Stimulated activated CD4-positive, alpha-beta T cell treated with anti-CD3 and anti-CD28 coated beads, Interleukin-2, amount 100 ng/mL, for 4 hours (primary cell): ENCODE results near the gene SLC9A3.

Experiments used
- DNase-seq: peaks from one replicate; pipeline ENCODE4 v3.0.0-alpha.2; 2020; ENCODE audit warnings: low read depth

The SLC9A3 gene

DNA sequence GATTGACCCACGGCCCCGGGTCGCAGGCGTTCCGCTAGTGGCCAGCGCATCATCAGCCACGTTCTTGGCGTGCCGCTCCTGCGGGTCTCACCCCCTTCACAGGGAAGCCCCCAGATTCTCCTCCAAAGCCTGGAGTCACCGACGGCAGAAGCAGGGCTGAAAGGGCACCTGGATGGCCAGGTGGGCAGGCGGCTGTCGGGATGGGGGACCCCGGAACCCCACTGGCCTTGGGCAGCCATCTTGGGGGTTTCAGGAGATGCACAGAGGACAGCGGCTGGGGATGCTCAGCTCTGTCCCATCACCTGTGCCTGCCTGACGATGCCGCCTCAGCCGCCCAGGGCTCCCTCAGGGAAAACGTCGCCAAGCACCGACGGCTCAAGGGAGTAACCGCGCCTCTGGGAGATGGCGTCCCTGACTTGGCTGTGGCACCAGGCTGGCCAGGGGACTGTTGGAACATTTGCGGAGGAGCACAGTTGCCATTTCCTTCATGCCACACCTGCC lies 14.1 kb upstream of the SLC9A3 start:
- no peak for DNase-seq

DNA sequence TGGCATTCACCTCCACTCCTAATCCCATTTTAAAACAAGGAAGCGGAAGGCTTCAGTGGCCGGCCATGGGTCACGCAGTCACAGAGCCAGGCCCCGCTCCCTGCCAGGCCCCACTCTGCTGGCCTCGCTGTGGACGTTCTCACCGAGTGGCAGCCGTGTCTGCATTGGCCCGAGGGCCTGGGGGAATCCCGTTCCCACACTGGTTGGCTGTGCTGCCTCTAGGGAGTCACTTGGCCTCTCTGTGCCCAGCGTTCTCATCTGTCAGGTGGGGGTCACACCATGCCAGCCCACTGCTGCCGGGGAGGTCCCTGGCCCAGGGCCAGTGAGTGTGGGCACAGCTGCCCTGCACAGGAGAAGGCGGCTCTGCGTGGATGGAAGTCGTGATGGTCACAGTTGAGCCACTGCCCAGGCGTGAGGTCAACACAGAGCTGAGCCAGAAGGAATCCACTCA lies 13.4 kb upstream of the SLC9A3 start:
- DNase-seq = no peak

DNA sequence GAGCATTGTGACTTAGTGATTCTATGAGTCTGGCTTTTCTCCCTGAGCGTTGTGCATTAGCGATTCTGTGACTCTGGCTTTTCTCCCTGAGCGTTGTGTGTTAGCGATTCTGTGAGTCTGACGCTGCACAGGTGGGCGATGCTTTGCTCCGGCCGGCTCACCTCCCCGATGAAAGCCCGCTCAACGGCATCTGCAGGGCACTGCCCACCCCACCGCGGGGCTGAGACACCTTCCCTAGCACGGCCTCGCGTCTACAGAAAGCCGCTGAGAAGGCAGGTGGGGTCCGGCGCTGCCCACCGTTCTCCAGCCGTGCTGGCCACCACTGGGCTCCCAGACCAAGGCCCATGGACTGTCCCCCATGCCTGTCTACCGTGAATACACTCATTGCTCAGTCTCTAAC lies 12.8 kb upstream of the SLC9A3 start:
- DNase-seq = no peak

GRCh38 chr5:535846-536698 lies 11.8 kb upstream of the SLC9A3 start:
- DNase-seq = no peak

DNA sequence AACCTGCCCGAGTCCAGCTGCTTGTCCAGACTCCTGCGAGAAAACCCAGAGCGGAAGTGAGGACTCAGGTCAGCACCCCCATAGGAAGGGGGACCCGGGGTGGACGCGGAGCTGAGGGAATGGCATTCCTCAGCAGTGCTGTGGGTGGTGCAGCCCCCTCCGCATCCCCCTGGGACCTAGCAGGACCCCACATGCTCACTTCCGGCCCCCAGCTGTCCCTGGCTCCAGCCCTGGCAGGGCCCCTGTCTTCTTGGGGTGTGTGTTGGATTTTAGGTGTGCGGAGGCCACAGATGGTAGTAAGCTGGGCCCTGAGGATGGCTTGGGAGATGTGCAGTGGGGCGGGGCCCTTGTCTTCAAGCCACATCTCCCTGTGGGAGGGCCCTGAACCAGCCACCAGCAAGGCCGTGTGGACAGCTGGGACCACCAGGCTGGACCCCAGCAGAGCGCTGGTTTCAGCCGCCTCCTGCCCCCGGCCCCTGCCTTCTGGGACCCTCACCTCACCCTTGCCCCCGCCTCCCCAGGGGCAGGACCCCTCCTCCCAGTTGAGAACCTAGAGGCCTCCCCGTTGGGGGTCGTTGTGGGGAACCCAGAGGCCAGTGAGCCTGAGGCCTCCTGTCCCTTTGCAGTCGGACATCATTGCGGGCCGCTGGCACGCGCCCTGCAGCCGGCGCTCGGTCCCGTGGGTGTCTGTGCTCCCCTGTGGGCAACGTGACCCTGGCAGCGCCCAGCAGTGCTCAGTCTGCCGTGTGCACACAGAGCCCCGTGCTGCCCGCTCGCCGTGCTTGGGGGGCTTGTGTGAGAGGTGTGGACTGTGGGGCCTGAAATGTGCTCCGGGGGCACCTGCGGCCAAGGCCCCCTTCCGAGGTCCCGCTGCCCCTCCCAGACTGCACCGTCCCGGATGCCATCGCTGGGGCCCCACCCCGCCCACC lies 10.8 kb upstream of the SLC9A3 start:
- no peak for DNase-seq

GRCh38 chr5:533955-534742 lies 9.9 kb upstream of the SLC9A3 start:
- no peak for DNase-seq

DNA sequence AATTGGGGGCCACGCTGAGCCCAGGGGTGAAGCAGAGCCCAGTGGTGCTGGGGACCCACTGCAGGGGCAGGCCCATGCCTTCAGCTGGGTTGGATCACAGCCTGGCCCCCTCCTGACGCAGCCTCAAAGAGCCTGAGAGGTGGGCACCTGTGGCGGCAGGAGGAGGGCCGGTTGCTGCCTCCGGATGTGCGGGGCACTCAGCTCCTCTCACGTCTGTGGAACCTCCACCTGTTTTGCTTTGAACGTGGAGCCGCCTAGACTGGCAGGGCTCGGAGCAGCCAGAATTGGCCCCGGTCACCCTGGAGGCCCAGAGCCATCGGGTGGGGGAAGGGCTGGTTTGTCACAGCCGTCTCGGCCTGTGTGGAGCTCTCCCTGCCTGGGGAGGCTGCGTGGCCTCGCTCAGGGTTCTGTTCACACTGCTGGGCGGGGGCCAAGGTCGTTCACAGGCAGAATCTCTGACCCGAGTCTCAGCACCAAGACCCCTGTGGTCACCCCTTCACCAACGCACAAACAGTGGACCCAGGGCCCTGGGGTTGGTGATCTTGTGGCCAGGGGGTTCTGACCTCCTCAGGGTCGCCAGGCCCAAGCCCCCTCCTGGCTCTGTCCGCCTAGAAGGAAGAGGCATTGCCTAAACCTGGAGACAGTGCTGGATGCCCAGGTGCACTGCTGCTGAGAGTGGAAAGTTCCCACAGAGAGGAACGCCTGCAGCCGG lies 9.2 kb upstream of the SLC9A3 start:
- DNase-seq = no peak

DNA sequence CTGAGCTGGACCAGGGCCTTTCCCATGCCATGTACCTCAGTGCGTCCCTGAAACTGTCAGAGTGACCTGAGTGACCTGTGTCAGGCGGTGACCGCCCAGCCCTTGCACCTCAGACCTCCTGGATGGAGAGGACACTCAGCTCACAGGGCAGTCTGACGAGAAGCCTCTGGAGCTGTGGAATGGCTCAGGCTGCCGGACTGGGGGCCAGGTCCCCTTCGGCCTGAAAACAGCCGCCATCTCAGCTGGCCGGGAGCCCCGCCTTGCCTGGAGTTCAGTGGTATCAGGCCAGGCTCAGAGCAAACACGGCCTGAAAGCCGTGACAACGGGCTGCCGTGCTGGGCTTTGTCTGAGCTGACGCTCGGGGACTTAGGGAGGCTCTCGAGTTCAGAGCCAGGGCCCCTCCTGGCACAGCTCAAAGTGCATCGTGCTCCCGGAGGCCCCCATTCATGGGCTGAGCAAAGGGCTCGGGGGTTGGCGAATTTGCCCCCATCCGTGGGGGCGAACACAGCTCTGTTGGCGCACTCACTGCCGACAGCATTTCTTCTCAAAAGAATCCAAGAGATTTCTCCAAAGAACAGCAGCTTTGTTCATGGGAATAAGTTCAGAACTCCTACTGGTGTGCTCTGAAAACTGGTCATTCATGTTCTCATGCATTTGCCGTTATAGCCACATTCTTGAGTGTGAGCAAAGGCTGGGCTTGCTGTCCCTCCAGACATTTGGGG lies 8.4 kb upstream of the SLC9A3 start:
- DNase-seq = no peak

DNA sequence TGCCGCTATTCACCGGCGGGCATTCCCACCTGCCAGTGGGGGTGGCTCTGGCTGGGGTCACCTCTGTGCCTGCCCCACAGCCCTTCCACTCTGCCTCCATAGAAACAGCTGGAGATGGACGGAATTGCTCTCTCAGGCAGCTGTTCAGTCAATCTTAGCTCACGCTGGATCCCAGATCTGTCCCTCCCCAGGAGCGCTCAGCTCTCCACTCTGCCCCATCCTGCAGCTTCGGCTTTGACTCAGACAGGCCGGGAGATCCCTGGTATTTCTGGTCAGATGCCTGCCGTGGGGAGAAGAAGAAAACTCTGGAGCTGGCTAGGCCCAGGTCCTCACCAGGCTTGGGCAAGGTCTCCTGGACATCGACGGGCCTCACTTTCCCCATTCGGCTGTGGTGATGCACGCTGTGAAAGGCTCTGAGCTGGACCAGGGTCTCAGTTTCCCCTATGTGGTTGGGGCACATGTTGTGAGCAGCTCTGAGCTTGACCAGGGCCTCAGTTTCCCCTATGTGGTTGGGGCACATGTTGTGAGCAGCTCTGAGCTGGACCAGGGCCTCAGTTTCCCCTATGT lies 7.6 kb upstream of the SLC9A3 start:
- no peak for DNase-seq

DNA sequence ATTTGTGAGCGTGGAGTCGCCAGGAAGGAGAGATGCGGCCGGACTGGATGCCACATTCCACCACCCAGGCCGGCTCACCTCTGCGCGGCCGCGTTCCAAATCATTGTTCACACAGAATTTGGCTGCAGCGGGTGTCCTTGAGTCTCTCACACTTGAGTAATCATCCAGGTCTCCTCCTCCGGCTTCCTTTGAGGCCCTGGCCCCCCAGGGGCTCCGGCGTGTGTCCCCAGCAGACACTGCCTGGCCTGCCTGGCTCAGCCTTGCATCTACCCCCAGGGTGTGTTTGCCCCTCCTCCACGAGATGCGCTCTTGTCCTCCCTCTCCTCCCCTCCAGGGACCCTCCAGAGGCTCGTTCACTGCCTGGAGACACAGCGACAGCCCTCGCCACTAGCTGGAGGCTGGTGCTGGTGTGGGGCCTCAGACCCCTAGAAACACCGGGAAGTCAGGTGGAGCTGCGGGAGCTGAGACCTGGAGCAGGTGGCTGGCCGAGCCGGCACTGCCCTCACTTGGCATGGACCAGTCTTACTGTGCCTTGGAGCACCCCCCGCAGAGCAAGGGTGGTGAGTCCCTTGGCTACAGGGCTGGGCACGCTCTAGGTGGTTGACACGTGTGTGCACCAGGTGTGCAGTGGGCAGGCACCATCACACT lies 7.0 kb upstream of the SLC9A3 start:
- no peak for DNase-seq

DNA sequence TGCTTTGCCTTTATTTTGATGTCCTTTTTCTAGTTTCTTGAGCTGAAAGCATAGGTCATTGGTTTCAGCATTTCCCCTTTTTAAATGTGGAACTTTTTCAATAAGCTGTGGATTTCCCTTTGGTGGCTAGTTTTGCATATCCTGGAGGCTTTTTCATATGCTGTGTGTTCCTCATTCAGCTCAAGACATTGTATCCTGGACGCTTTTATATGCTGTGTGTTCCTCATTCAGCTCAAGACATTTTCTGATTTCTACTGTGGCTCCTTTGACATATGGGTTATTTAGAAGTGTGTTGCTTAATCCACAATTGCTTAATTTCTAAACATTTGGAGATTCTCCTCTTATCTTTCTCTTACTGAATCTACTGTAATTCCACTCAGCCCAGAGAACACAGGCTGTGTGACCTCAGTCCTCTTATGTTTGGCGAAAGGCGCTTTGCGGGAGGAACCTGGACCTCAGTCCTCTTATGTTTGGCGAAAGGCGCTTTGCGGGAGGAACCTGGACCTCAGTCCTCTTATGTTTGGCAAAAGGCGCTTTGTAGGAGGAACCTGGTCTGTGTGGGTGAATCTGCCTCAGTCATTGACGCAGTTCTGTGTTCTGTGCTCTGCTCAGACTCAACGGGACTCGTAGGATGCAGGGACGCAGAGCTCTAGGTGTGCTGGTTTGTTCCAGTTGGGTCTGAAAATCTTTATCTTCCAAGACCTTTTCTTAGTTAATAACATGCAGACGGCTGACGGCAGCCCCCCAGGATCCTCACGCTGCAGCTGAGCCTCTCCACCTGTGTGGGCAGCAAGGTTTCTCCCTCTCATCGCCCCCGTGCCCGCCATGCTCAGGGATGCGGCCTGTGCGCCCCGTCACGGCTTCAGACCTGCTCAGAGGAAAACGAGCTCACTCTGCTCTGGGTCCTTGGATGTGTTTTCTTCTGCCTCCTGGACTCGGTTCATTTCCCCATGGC lies 6.0 kb upstream of the SLC9A3 start:
- DNase-seq = no peak

DNA sequence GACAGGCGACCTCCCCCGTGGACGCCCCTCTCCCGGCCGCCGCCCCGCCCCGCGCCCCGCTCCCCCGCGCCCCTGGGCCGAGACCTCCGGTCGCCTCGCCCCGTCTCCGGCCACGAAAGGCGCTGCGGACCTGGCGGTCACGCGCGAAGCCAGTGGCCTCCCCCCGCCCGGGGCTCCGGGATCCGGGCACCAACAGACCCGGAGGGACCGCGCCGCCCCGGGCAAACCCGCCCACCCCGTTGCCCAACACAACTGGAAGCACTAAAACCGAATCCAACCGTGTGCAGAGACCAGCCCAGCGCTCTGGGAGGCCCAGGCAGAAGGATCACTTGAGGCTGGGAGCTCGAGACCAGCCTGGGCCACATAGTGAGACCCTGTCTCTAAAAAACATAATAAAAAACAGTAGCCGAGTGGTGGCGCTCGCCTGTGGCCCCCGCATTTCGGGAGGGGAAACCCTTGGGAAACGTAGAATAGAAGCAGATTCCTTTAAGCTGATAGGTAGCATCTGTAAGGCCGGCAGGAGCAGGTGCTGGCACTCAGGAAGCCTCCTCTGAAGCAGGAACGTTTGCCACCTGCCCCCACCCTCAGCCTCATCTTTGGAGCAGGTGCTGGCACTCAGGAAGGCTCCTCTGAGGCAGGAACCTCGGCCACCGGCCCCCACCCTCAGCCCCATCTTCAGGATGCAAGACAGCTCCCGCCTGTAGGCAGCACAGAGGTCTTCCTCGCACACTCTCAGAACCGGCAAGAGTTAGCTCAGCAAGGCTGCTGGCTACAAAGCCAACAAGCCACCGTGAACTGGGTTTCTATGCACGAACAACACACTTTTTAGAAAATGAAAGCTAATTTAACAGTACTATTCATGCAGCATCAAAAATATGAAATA lies 4.6 kb upstream of the SLC9A3 start:
- DNase-seq = no peak

- no peak for DNase-seq
Measured at GRCh38 chr5:527646-528628, 3.7 kb upstream of the SLC9A3 start.

DNA sequence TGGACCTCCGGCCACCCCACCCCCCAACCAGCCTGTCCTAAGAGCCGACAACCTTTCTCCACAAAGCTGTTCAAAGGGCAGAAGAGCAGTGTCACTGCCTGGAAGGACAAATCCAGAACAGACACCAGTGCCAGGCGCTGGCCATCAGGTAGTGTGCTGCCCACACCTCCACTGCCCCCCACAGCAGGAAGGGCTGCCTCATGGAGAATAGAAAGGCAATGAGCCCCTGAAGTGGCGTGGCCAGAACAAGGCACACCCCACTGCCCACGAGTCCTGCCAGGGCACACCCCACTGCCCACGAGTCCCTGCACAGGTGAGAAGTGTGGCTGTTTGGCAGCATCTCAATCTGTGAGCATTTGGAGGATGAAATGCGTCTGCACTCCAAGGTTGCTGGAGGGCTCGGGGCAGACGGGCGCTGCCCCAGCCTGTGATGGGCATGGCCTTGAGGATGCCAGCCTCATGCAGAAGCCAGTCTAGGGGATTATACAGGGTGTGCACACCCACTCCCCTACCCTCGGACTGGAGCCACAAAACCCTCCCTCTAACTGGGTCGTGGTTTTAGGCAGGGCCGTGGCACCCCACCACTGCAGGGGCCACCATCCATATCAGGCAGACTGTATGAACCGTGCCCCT lies 2.3 kb upstream of the SLC9A3 start:
- no peak for DNase-seq

GRCh38 chr5:525916-526315 lies 1.7 kb upstream of the SLC9A3 start:
- no peak for DNase-seq
